Hematopoietic multipotent progenitor cell treated with erythropoietin and hydrocortisone succinate and interleukin-3 and kit ligand, for 17 days (in vitro differentiated cells): Measurements from ENCODE around the gene TRIM49B.
"Not testable (repeated sequence)": the region's sequence is repeated elsewhere in the genome, so short reads cannot be mapped to it uniquely, and the experiment has no call there.

Experiments
- DNase-seq: peaks from one replicate; pipeline ENCODE4 v3.0.0-alpha.2; 2015; ENCODE audit warnings: low spot score

The TRIM49B gene

GRCh38 chr11:49028523-49028922, at the start of gene TRIM49B:
Gene TRIM49B (plus strand): TSS chr11:49028823. CDS start chr11:49031600, 2,777 bp downstream.
- not testable (repeated sequence) for DNase-seq

GRCh38 chr11:48983785-48984184, 44.8 kb upstream of the TRIM49B start, which contains the start of gene TRIM51G:
Gene TRIM51G (minus strand): TSS chr11:48983885. CDS start chr11:48981695, 2,190 bp downstream.
- DNase-seq = not testable (repeated sequence)

- not testable (repeated sequence) for DNase-seq
Observed at GRCh38 chr11:49048229-49048628, 19.6 kb downstream of the TRIM49B start.

- not testable (repeated sequence) for DNase-seq
Observed at GRCh38 chr11:49049821-49050220, 21.2 kb downstream of the TRIM49B start.

GRCh38 chr11:49059012-49059411, 30.4 kb downstream of the TRIM49B start, which contains the start of gene TRIM64C:
Gene TRIM64C (minus strand): TSS chr11:49059112. CDS start chr11:49059112, 0 bp downstream.
- DNase-seq = not testable (repeated sequence)

GRCh38 chr11:49069897-49070296, 41.3 kb downstream of the TRIM49B start:
- not testable (repeated sequence) for DNase-seq
